ENCODE results near the gene MC1R. TPM values are rescaled to one million over a fixed set of nuclear protein-coding genes. Genes with fewer than 3 reads are reported as not detected.

MC1R gene
- total RNA-seq, 1 donor from 2014 or later: 13.2 TPM

DNA sequence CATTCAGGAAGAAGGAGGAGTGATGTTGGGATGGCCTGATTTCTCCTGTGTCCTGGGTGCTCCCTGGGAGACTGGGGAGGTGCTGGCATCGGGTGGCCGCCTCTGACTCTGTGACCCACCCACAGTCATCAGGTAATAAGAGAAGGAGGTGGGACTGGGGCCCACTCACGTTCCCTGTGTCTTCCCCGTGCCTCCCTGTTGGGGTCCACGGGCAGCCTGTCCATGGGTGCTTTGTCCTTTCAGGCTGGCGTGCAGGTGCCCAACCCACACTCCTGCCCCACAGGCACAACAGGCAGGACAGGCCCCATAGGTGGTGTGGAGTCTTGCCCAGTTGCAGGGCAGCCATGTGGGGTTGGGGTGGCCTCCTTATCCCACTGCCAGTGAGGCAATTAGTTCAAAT, 33.9 kb downstream of the MC1R start:
- Histone ChIP-seq H3K36me3 (peaks cover 7 to 21% of the 10 kb centered on the region in 2 donors), H3K27ac (no peak overlapping the region), H3K4me1 (peaks cover 9 to 14% of the 10 kb centered on the region in 2 donors), H3K4me3 (no peak overlapping the region), H3K9me3 (no peaks in the 10 kb centered on the region), H3K27me3 (no peaks in the 10 kb centered on the region)
- DNase-seq (ENCODE audit: low spot score in 2 of 2): no peak
- intact Hi-C loops (cut with DNase I): no loop called here
- TF ChIP-seq, protein P1, sequence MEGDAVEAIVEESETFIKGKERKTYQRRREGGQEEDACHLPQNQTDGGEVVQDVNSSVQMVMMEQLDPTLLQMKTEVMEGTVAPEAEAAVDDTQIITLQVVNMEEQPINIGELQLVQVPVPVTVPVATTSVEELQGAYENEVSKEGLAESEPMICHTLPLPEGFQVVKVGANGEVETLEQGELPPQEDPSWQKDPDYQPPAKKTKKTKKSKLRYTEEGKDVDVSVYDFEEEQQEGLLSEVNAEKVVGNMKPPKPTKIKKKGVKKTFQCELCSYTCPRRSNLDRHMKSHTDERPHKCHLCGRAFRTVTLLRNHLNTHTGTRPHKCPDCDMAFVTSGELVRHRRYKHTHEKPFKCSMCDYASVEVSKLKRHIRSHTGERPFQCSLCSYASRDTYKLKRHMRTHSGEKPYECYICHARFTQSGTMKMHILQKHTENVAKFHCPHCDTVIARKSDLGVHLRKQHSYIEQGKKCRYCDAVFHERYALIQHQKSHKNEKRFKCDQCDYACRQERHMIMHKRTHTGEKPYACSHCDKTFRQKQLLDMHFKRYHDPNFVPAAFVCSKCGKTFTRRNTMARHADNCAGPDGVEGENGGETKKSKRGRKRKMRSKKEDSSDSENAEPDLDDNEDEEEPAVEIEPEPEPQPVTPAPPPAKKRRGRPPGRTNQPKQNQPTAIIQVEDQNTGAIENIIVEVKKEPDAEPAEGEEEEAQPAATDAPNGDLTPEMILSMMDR (IDR thresholded peaks at IDR 0.05): no peak

DNA sequence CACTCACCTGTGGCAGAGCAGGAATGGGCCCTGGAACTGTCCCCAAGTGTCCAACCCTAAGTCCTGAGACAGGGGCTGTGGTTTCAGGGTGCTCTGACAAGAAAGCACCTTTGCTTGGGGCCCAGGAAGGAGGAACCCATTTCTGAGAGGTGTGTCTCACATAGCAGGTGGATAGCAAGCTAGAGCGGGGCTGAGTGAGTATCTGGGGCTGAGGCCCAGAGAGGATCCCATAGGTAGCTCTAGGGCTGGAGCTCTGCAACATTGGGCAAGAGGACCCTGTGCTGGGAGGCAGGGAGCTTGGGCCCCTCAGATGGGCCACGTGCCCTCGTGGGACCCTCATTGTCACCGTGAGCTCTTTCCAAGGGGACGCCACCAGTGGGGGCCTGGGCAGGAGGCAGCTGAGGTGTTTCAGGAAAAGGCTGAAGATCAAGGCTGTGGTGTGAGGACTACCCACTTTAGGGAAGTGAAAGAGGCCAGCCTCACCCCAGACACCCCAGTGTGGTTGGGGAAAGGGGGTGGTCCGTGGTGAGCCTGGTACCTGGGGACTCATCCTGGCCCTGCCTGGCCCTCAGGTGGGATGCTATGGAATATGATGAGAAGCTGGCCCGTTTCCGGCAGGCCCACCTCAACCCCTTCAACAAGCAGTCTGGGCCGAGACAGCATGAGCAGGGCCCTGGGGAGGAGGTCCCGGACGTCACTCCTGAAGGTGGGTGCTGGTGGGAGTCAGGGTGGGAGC, 35.2 kb downstream of the MC1R start:
- peaks cover 6 to 9% of the 10 kb centered on the region in 2 donors for H3K4me1 ChIP-seq
- DNase-seq (ENCODE audit: low spot score in 2 of 2): no peak
- H3K36me3 ChIP-seq: peaks cover 9 to 34% of the 10 kb centered on the region in 2 donors
- H3K27me3 ChIP-seq: no peaks in the 10 kb centered on the region
- intact Hi-C loops (cut with DNase I): no loop called here
- H3K27ac ChIP-seq: no peak overlapping the region
- TF ChIP-seq, protein P1 (IDR thresholded peaks at IDR 0.05): no peak
- no peak overlapping the region for H3K4me3 ChIP-seq
- H3K9me3 ChIP-seq: no peaks in the 10 kb centered on the region

DNA sequence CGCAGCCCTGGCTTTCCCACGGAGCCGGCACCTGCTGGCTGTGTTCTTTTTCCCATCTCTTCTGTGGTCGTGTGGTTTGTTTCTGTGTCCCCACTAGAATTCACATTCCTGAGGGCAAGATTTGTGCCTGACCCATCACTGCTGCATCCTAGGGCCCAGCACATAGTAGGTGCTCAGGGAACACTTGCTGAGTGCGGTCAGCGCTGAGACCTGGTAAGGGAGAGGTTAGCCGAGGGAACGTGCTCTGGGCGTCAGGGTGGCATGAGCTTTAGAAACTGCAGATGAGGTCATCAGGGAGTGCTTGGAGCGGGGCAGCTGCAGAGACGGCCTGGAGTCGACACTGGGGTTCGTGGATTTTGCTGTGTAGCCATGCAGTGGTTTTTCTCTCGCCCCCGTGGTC, 35.8 kb downstream of the MC1R start:
- Histone ChIP-seq H3K9me3 (no peaks in the 10 kb centered on the region), H3K4me3 (no peak overlapping the region), H3K36me3 (peaks cover 9 to 39% of the 10 kb centered on the region in 2 donors), H3K27ac (no peak overlapping the region), H3K27me3 (no peaks in the 10 kb centered on the region), H3K4me1 (peaks cover 3 to 6% of the 10 kb centered on the region in 2 donors)
- DNase-seq (ENCODE audit: low spot score in 2 of 2): no peak
- intact Hi-C loops (cut with DNase I): no loop called here
- TF ChIP-seq, protein P1 (IDR thresholded peaks at IDR 0.05): no peak

DNA sequence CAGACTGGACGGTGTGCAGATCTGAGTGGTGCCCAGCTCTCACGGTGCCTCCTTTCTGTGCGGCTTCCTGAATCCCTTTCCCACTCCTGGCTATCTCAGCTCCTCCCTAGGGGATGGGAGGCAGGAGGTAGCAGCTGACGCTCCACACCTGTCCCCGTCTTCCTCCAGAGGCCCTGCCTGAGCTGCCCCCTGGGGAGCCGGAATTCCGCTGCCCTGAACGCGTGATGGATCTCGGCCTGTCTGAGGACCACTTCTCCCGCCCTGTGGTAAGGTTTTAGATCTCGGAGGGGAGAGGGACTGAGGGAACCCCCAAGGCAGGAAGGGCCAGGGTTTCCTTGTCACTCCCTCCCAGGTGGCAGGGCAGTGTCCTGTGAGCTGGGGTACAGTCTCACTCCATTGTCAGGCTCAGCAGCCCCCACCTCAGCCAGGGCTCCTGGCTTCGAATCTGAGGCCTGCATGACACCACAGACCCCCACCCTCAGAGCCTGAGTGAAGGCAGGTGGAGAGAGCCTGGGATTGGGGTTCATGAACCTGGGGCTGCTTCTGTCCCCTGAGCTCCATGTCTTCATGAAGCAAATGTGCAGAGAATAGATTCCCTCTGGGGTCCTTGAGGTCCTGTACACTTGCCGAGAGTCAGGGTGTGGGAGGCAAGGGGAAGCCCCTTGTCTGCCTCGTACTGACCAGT, 36.5 kb downstream of the MC1R start:
- H3K4me3 ChIP-seq: no peak overlapping the region
- H3K27me3 ChIP-seq: no peaks in the 10 kb centered on the region
- H3K4me1 ChIP-seq: no peaks in the 10 kb centered on the region
- no peak for DNase-seq (ENCODE audit: low spot score in 2 of 2)
- peaks cover 9 to 45% of the 10 kb centered on the region in 2 donors for H3K36me3 ChIP-seq
- H3K9me3 ChIP-seq: no peaks in the 10 kb centered on the region
- intact Hi-C loops (cut with DNase I): no loop called here
- H3K27ac ChIP-seq: no peak overlapping the region
- TF ChIP-seq, protein P1 (IDR thresholded peaks at IDR 0.05): no peak

DNA sequence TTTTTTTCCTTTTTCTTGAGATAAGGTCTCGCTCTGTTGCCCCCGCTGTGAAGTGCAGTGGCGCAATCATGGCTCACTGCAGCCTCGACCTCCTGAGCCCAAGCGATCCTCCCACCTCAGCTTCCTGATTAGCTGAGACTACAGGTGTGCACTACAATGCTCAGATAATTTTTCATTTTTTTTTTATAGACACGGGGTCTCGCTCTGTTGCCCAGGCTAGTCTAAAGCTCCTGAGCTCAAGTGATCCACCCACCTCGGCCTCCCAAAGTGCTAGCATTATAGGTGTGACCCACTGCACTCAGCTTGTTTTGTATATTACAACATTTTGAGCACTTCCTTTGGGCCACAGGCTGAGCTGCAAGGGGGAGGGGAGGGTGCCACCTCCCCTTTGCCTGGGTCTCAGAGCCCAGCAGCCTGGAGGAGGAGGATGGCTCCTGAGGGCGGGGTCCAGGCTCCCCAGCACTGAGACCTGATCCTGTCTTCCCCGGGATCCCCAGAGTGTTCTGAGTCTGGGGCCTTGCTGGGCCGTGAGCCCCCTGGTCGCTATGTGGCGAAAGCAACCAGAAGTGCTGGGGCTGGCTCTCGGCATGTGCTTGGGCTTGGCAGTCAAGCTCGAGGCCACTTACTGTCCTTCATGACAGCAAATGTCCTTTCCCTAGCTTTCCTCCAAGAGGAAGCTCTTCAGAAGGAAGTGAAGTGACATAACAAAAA, 38.0 kb downstream of the MC1R start:
- H3K27ac ChIP-seq: no peak overlapping the region
- H3K36me3 ChIP-seq: peaks cover 17 to 56% of the 10 kb centered on the region in 2 donors
- no peaks in the 10 kb centered on the region for H3K9me3 ChIP-seq
- no peaks in the 10 kb centered on the region for H3K4me1 ChIP-seq
- no peaks in the 10 kb centered on the region for H3K27me3 ChIP-seq
- TF ChIP-seq, protein P1 (IDR thresholded peaks at IDR 0.05): no peak
- H3K4me3 ChIP-seq: no peak overlapping the region
- DNase-seq (ENCODE audit: low spot score in 2 of 2): no peak
- intact Hi-C loops (cut with DNase I): no loop called here
